Activated CD4-positive, CD25-positive, alpha-beta regulatory T cell treated with anti-CD3 and anti-CD28 coated beads, Interleukin-2, amount 50 U/mL, for 24 hours (primary cell): ENCODE results near the gene SNX12.
"Not testable (repeated sequence)": the region's sequence is repeated elsewhere in the genome, so short reads cannot be mapped to it uniquely, and the experiment has no call there.

Source experiments
- ATAC-seq, 2 donors: fragments of 150-1000 bp; cut with Tn5 transposase; one replicate each; pipeline ENCODE4 v1.10.0; 2021; ENCODE audit warnings: mild to moderate bottlenecking in 1 of 2, moderate library complexity in 1 of 2

Gene SNX12

DNA sequence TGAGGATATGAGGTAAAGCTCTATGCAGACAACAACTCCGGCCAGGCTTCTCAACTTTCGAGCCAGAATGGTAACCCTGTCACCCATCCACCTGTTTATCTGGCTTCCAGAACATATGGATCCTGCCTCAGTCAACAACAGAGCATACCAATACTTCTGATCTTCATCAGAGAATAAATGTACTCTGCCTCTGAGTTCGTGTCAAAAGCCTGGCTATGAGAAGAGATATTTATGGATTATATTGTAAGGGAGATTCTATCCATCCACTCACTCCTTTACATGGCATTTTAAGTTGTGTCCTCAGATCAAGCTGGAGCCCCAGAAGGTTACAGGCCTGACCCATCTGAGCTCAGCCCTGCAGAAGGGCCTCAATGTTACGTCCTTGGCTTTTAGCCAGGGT is 17.8 kb upstream of the SNX12 start:
- no peak for ATAC-seq

GRCh38 chrX:71082822-71083221 is 14.7 kb upstream of the SNX12 start:
- ATAC-seq: no peak

DNA sequence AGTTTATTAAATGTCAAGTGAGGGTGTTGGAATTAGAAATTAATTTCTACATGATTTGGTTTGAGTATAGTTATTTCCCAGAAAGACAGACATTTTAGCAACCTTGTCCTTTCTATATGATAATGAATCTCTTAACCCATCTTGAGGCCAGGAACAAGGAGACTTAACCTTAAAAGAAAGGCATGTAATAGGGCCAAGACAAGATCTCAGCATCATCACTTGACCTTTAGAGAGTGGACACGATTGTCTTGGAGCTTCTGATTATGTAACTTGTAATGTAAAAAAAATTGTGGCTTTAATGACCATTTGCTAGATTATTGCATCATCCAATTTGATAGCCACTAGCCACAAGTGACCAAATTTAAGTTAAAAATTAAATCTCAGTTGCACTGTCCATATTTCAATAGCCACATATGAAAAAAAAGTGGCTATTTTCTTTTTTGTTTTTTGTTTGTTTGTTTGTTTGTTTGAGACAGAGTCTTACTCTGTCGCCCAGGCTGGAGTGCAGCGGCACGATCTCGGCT is 14.1 kb upstream of the SNX12 start:
- ATAC-seq: no peak

DNA sequence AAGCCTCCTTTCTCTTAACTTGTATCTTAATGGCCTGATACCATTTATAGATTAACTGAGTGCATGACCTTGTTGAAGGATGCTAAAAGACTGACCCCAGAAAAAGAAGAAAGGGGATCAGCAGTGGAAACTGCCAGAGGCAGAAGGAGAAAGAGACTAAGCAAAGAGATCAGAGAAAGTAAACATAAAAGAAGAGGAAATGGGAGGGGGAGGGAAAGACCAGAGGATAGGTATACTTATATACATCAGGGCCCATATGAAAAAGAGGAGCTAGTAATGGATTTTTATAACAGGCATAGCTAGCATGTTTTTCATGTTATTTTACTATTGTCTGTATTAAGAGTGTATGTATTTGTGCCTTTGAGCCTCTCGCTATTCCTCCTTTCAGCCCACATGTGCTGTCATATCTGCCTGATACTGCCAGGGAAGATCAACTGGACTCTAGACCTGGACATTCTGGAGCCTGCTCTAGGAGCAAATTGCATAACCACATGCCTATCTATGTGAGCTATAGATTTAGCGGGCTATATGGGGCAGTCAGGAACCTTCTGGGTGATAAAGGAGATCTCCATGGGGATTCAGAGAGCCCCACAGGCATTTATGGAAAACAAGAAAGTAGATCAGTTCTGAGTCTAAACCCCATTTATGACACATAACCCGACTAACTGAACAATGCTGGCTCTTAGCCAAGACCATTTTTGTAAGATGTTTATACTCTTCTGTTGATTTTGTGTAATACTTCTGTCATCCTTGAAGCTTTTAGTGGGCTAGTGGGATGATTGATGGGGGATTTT is 13.4 kb upstream of the SNX12 start:
- ATAC-seq: no peak

- ATAC-seq: no peak
Observed at GRCh38 chrX:71070531-71070930, 2.4 kb upstream of the SNX12 start.

GRCh38 chrX:71067712-71068043 is 456 bp downstream of the SNX12 start:
- ATAC-seq: no peak

- ATAC-seq: no peak
Observed at GRCh38 chrX:71067089-71067488, 1.0 kb downstream of the SNX12 start.

DNA sequence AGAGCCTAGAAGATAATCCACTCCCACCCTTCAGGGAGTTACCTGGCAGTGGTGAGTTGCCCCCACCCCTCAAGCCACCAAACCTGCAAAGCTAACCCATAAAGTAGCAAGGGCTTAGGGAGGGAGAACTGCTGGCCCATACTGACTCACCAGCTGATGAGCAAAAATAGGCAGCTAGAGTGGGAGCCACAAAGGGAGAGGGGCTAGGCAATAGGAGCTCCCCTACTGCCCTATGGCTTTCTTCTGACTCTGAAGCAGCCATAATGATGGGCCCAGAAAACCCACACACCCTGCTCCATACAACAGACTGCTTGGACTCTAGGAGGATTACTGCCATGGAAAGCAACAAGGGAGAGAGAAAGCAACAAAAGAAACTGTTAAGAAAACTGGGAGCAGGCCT is 8.0 kb downstream of the SNX12 start:
- ATAC-seq: no peak

- ATAC-seq: no peak
Observed at GRCh38 chrX:71057848-71058530, 10.1 kb downstream of the SNX12 start.

DNA sequence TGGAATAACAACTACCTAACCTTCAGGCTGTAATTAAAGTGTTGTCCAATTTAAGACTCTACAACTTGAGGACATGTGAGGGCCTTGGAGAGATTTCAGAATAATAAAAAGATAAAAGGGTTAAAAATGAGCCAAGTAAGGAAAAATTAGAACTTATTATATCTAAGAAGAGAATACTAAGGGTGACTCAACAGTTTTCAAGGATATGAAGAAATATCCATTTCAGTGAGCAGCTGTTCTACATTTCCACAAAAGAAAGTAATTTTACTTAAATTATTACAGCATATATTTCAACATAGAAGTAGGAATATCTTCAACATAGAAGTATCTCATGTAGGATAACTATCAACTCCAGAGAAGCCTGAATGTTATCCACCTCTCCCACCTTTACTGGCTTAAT is 11.3 kb downstream of the SNX12 start:
- ATAC-seq: no peak

DNA sequence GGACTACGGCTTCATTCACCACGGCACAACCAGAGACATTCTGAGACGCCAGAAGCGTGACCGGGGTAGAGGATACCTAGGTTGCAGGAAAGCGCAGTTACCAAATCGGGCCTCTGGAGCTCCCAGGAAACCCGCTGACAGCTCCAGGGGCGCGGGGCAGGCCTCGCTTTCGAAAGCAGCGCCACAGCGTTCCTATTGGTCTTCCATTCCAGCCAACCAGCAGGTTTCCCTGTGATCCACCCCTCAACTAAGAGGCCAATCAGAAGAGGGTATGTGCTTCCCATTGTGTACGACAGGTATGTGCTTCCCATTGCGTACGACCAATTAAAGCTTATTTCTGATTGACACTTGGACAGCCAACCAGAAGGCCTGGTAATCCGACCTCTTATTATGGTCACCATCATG is 14.9 kb downstream of the SNX12 start:
- no peak for ATAC-seq

GRCh38 chrX:71052721-71053120 is 15.4 kb downstream of the SNX12 start:
- ATAC-seq: no peak

GRCh38 chrX:71047891-71048290 is 20.2 kb downstream of the SNX12 start:
- ATAC-seq: not testable (repeated sequence)

DNA sequence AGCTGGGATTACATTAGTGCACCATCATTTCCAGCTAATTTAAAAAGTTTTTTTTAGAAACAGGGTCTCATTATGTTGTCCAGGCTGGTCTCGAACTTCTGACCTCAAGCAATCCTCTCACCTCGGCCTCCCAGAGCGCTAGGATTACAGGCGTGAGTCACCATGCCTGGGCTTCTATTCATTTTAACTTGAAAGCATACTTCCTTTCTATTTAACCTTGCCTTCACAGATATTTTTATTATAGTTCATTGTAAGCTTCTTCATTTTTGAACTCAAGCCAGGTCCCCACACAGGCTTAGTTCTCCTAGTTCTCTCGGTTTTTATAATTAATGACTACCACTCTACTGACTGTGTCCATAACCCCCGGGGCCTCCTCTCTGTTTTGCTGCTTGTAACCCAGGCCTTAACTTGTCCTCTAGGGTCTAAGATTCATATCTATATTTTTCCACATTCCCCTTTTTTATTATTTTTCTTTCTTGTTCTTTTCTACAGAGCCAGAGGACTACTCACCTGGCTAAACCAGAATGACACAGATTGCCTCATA is 50.7 kb downstream of the SNX12 start:
- ATAC-seq: no peak
